ENCODE data around the gene ARHGAP6.

DNA sequence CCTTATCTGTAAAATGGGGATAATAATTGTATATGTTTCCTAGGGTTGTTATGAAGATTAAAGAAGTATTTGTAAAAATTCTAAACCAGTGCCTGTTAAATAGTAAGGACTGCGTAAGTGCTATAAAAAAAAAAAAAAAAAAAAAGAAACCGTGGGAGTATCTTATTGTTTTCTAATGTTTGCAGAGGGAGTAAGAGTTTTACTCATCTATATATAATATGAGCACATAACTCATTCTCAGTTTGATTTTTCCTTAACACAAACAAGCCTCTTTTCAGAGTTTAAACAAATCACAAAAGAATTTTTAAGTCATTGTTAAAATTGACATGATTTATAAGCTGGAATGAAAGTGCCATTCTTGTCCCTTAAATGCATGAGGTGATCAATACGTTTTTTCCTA lies 267.6 kb downstream of the ARHGAP6 start:
- TF ChIP-seq, protein P1, sequence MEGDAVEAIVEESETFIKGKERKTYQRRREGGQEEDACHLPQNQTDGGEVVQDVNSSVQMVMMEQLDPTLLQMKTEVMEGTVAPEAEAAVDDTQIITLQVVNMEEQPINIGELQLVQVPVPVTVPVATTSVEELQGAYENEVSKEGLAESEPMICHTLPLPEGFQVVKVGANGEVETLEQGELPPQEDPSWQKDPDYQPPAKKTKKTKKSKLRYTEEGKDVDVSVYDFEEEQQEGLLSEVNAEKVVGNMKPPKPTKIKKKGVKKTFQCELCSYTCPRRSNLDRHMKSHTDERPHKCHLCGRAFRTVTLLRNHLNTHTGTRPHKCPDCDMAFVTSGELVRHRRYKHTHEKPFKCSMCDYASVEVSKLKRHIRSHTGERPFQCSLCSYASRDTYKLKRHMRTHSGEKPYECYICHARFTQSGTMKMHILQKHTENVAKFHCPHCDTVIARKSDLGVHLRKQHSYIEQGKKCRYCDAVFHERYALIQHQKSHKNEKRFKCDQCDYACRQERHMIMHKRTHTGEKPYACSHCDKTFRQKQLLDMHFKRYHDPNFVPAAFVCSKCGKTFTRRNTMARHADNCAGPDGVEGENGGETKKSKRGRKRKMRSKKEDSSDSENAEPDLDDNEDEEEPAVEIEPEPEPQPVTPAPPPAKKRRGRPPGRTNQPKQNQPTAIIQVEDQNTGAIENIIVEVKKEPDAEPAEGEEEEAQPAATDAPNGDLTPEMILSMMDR (IDR thresholded peaks at IDR 0.05) = no peak
- no peak for TF ChIP-seq EHF (CRISPR knock-in tag; IDR thresholded peaks at IDR 0.05)
- TF ChIP-seq, protein P2, sequence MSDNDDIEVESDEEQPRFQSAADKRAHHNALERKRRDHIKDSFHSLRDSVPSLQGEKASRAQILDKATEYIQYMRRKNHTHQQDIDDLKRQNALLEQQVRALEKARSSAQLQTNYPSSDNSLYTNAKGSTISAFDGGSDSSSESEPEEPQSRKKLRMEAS (IDR thresholded peaks at IDR 0.05) = no peak
- no peak for TF ChIP-seq JUN (IDR thresholded peaks at IDR 0.05)
- TF ChIP-seq, protein P3, sequence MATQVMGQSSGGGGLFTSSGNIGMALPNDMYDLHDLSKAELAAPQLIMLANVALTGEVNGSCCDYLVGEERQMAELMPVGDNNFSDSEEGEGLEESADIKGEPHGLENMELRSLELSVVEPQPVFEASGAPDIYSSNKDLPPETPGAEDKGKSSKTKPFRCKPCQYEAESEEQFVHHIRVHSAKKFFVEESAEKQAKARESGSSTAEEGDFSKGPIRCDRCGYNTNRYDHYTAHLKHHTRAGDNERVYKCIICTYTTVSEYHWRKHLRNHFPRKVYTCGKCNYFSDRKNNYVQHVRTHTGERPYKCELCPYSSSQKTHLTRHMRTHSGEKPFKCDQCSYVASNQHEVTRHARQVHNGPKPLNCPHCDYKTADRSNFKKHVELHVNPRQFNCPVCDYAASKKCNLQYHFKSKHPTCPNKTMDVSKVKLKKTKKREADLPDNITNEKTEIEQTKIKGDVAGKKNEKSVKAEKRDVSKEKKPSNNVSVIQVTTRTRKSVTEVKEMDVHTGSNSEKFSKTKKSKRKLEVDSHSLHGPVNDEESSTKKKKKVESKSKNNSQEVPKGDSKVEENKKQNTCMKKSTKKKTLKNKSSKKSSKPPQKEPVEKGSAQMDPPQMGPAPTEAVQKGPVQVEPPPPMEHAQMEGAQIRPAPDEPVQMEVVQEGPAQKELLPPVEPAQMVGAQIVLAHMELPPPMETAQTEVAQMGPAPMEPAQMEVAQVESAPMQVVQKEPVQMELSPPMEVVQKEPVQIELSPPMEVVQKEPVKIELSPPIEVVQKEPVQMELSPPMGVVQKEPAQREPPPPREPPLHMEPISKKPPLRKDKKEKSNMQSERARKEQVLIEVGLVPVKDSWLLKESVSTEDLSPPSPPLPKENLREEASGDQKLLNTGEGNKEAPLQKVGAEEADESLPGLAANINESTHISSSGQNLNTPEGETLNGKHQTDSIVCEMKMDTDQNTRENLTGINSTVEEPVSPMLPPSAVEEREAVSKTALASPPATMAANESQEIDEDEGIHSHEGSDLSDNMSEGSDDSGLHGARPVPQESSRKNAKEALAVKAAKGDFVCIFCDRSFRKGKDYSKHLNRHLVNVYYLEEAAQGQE (IDR thresholded peaks at IDR 0.05) = no peak
- TF ChIP-seq CHD4 (IDR thresholded peaks at IDR 0.05; ENCODE audit: borderline replicate concordance) = no peak
- TF ChIP-seq RARB (CRISPR knock-in tag; IDR thresholded peaks at IDR 0.05) = no peak
- TF ChIP-seq EP300 (IDR thresholded peaks at IDR 0.05) = no peak
- TF ChIP-seq KDM1A (IDR thresholded peaks at IDR 0.05; ENCODE audit: low read depth) = no peak
- TF ChIP-seq MAZ (IDR thresholded peaks at IDR 0.05; ENCODE audit: borderline replicate concordance, low read depth, low read length) = no peak
- TF ChIP-seq CHD2 (IDR thresholded peaks at IDR 0.05; ENCODE audit: low read length, partially characterized antibody) = no peak
- no peak for TF ChIP-seq HDAC2 (IDR thresholded peaks at IDR 0.05)
- TF ChIP-seq POLR2A (IDR thresholded peaks at IDR 0.05; ENCODE audit: low read length) = no peak
- TF ChIP-seq CEBPB (IDR thresholded peaks at IDR 0.05) = no peak

Measured in A549 (cell line).